HG03571 (cell line): ENCODE results near the gene IKBKE.

ENCODE experiments used
- ATAC-seq: cut with Tn5 transposase; IDR thresholded peaks from one replicate; pipeline ENCODE4 v1.9.1; 2021; ENCODE audit not compliant: unreplicated experiment

Gene IKBKE

GRCh38 chr1:206469933-206470691, at the start of gene IKBKE:
Gene IKBKE (plus strand): TSS chr1:206470476. CDS start chr1:206473228, 2,752 bp downstream.
- ATAC-seq: peak; percentile 49

- no peak for ATAC-seq
Observed at GRCh38 chr1:206421616-206422340, 48.5 kb upstream of the IKBKE start.

GRCh38 chr1:206422525-206422924, 47.8 kb upstream of the IKBKE start:
- no peak for ATAC-seq

- no peak for ATAC-seq
Observed at GRCh38 chr1:206427291-206427690, 43.0 kb upstream of the IKBKE start.

GRCh38 chr1:206429421-206429820, 40.9 kb upstream of the IKBKE start:
- ATAC-seq: no peak

- peak; percentile 89 for ATAC-seq
Observed at GRCh38 chr1:206430031-206430983, 40.0 kb upstream of the IKBKE start.

- no peak for ATAC-seq
Observed at GRCh38 chr1:206435445-206435844, 34.8 kb upstream of the IKBKE start.

- no peak for ATAC-seq
Observed at GRCh38 chr1:206438554-206438953, 31.7 kb upstream of the IKBKE start.

- ATAC-seq: no peak
Observed at GRCh38 chr1:206439205-206439604, 31.1 kb upstream of the IKBKE start.

- no peak for ATAC-seq
Observed at GRCh38 chr1:206441336-206441967, 28.8 kb upstream of the IKBKE start.

GRCh38 chr1:206442101-206442500, 28.2 kb upstream of the IKBKE start:
- ATAC-seq: no peak

GRCh38 chr1:206445116-206445515, 25.2 kb upstream of the IKBKE start:
- no peak for ATAC-seq

- no peak for ATAC-seq
Observed at GRCh38 chr1:206445911-206446356, 24.3 kb upstream of the IKBKE start.

GRCh38 chr1:206446688-206447421, 23.4 kb upstream of the IKBKE start:
- ATAC-seq: no peak

GRCh38 chr1:206447422-206447765, 22.9 kb upstream of the IKBKE start:
- ATAC-seq: no peak

GRCh38 chr1:206447792-206448191, 22.5 kb upstream of the IKBKE start:
- no peak for ATAC-seq

- no peak for ATAC-seq
Observed at GRCh38 chr1:206448471-206448870, 21.8 kb upstream of the IKBKE start.

GRCh38 chr1:206449565-206449964, 20.7 kb upstream of the IKBKE start:
- no peak for ATAC-seq

GRCh38 chr1:206450281-206450680, 20.0 kb upstream of the IKBKE start:
- ATAC-seq: no peak

GRCh38 chr1:206451134-206451686, 19.1 kb upstream of the IKBKE start:
- no peak for ATAC-seq
